ENCODE results near the gene FAM114A2. TPM values are rescaled to one million over a fixed set of nuclear protein-coding genes. Genes with fewer than 3 reads are reported as not detected.

Gene FAM114A2
- total RNA-seq, 2 experiments from 2014 or later, result 22.3 to 27.0 TPM

DNA sequence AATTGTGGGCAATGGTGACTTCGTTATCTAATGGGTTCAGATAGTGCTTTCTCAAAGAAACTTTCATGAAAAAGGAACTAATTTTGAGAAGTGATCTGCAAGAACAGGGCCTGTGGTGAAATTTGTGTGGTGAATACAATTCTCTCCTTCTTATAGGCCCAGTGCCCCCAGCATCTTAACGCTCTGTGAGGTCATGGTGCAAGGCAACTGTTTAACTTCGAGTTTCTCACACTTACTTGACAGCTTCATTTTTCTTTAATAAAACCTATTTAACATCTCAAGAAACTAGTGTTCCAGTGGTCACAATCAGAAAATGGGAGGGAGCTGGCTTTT, 69.2 kb downstream of the FAM114A2 start:
- Mint-ChIP-seq H3K4me3 (no peak overlapping the region), H3K27ac (no peak overlapping the region), H3K4me1 (no peaks in the 10 kb centered on the region), H3K27me3 (peaks cover 13% of the 10 kb centered on the region), H3K9me3 (ENCODE audit: low read depth) (no peaks in the 10 kb centered on the region), H3K36me3 (no peaks in the 10 kb centered on the region)
- CTCF ChIA-PET, result no interaction called here
- ATAC-seq, result no peak
- DNase-seq, result no peak

DNA sequence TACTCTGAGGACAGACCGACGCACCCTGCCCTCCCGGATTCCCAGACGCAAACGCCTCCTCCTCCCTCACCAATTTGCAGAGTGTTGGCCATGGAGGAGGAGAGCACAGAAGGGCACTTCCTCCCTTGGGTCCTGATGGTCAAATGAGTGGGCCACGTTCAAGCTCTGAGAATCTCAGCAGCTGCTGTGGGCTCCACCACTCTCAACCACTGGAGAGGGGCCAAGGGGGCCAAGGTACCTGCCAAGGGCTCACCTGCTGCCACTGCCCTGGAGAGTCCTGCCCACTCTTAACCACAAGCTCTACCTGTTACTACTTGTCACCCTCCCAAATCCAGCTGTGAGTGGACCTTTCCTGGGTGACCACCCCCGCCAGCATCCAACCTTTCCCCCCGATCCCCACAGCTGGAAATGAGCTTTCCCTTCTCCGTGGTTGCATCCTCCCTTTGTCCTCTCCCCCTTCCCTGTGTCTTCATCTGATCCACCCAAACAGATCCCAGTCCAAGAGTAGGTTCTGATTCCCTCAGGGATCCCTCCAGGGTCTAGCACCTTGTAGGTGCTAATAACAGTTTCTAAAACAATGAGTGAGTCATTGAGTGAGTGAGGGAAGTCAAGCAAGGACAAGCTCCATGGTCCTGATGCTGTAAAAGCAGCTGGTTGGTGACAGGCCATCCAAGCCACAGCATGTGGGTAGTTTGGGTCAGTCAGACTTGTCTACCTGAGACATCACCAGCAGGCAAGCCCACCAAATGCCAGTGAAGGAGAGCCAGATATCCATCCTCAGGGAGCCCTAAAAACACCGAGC, 69.7 kb downstream of the FAM114A2 start:
- no peak for DNase-seq
- H3K9me3 Mint-ChIP-seq (ENCODE audit: low read depth), result no peaks in the 10 kb centered on the region
- peaks cover 13% of the 10 kb centered on the region for H3K27me3 Mint-ChIP-seq
- H3K27ac Mint-ChIP-seq, result no peak overlapping the region
- no peaks in the 10 kb centered on the region for H3K36me3 Mint-ChIP-seq
- ATAC-seq, result no peak
- H3K4me3 Mint-ChIP-seq, result no peak overlapping the region
- no peaks in the 10 kb centered on the region for H3K4me1 Mint-ChIP-seq
- CTCF ChIA-PET, result no interaction called here

- peaks cover 13% of the 10 kb centered on the region for H3K27me3 Mint-ChIP-seq
- H3K9me3 Mint-ChIP-seq (ENCODE audit: low read depth), result no peaks in the 10 kb centered on the region
- no peak overlapping the region for H3K4me3 Mint-ChIP-seq
- no peaks in the 10 kb centered on the region for H3K36me3 Mint-ChIP-seq
- peaks cover 5% of the 10 kb centered on the region for H3K4me1 Mint-ChIP-seq
- CTCF ChIA-PET, result interaction anchor here (0.7 to 2.2 kb wide), 15 partner anchors 10 to 1433 kb away, joined by 3 to 19 read pairs (median 4); no protein-coding TSS in a partner anchor
- peak; percentile 56 for DNase-seq
- no peak overlapping the region for H3K27ac Mint-ChIP-seq
- peak; percentile 61 for ATAC-seq
Observed at GRCh38 chr5:153964880-153965645, 73.6 kb downstream of the FAM114A2 start.

DNA sequence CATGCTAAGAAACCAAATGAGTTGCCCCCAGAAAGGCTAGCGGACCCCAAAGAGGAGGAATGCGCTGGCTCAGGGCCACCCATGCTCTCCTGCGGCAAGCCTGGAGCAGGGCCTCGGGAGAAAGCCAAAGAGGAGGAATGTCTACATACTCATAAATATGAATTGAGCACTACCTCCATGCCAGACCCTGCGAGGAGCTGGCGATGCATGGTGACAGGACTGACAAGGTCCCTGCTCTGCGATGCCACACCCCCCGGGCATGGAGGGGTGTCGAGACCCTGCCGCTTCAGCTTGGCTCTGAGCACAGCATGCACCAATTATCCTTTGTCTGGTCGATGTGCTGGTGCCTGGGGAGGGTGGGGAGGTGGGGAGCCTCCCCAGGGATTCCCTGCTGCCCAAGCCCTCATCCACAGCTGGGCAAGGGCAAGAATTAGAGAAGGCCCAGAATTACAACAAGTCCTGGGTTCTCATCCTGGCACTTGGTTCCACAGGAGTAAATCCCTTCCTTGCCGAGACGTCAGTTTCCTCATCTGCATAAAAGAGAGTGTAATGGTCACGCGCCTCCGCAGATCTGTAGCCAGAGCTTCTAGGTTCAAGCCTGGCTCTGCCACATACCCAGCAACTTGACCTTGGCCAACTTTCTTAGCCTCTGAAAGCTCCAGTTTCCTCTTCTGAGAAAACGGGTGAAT, 74.4 kb downstream of the FAM114A2 start:
- no peak for ATAC-seq
- H3K4me1 Mint-ChIP-seq, result peaks cover 5% of the 10 kb centered on the region
- CTCF ChIA-PET, result interaction anchor here (0.7 to 2.2 kb wide), 13 partner anchors 11 to 1432 kb away, joined by 3 to 19 read pairs (median 4); no protein-coding TSS in a partner anchor

DNA sequence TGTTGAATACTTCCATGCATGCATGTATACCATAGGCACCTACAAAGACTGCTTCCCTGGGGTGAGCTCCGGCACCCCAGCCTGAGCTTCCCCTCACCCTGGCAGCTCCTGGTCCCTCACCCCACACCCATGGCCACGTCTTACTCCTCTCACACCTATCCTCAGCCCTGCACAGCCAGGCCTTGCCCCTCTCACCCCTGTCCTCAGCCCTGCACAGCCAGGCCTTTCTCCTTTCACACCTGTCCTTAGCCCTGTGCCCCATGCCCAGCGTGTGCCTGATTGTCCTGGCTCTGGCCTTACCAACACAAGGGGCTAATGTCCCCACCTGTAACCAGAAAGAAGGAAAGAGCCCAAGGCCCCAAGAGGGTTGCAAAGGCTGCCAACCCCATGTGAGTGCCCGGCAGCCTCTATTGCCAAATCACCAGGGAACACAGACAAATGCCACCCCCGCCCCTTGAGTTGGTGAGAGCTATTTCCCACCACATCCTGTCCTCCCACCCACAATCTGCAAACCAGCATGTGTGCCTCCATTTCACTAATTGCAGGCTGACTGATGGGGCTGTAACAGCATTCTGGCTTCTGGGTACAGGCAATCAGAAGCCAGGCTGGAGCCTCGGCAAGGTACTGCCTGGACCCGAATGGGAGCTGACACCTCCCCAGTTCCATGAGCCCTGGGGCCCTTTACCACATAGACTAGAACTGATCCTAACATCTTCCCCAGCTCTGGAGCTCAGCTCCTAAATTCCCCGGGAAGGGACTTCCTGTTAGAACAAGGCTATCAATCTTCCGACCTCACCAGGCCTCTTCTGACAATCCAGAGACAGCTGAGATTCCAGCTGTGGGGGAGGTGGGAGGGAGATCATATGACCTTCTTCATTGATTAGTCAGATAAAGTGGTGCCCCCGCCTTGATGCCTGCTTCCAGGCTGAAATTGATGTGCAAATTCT, 78.2 kb downstream of the FAM114A2 start:
- DNase-seq (peak; percentile 55), ATAC-seq (no peak)
- CTCF ChIA-PET, result interaction anchor here (1.1 to 1.5 kb wide), 2 partner anchors 33 to 1428 kb away, joined by 3 read pairs; no protein-coding TSS in a partner anchor
- peaks cover 5% of the 10 kb centered on the region for H3K4me1 Mint-ChIP-seq
- H3K4me3 Mint-ChIP-seq, result no peak overlapping the region
- H3K27me3 Mint-ChIP-seq, result peaks cover 10% of the 10 kb centered on the region
- H3K9me3 Mint-ChIP-seq (ENCODE audit: low read depth), result no peaks in the 10 kb centered on the region
- H3K27ac Mint-ChIP-seq, result no peak overlapping the region
- no peaks in the 10 kb centered on the region for H3K36me3 Mint-ChIP-seq

More for the DNA sequence above, 74.4 kb downstream of the FAM114A2 start:
- H3K36me3 Mint-ChIP-seq, result no peaks in the 10 kb centered on the region
- no peak overlapping the region for H3K4me3 Mint-ChIP-seq
- DNase-seq, result no peak
- H3K27me3 Mint-ChIP-seq, result peaks cover 17% of the 10 kb centered on the region
- H3K9me3 Mint-ChIP-seq (ENCODE audit: low read depth), result no peaks in the 10 kb centered on the region
- no peak overlapping the region for H3K27ac Mint-ChIP-seq

- ATAC-seq (no peak), DNase-seq (no peak)
- no peak overlapping the region for H3K27ac Mint-ChIP-seq
- peaks cover 5% of the 10 kb centered on the region for H3K4me1 Mint-ChIP-seq
- H3K4me3 Mint-ChIP-seq, result no peak overlapping the region
- no peaks in the 10 kb centered on the region for H3K9me3 Mint-ChIP-seq (ENCODE audit: low read depth)
- CTCF ChIA-PET, result interaction anchor here (1.0 to 1.5 kb wide), 3 partner anchors 8 to 1427 kb away, joined by 3 read pairs; no protein-coding TSS in a partner anchor
- no peaks in the 10 kb centered on the region for H3K36me3 Mint-ChIP-seq
- peaks cover 8% of the 10 kb centered on the region for H3K27me3 Mint-ChIP-seq
Observed at GRCh38 chr5:153959134-153959957, 79.4 kb downstream of the FAM114A2 start.

GRCh38 chr5:153957205-153957604, 81.5 kb downstream of the FAM114A2 start:
- Mint-ChIP-seq H3K9me3 (ENCODE audit: low read depth) (no peaks in the 10 kb centered on the region), H3K4me1 (peaks cover 5% of the 10 kb centered on the region), H3K4me3 (no peak overlapping the region), H3K27ac (no peak overlapping the region), H3K27me3 (peaks cover 8% of the 10 kb centered on the region), H3K36me3 (no peaks in the 10 kb centered on the region)
- CTCF ChIA-PET, result no interaction called here
- ATAC-seq (no peak), DNase-seq (no peak)

- no peak overlapping the region for H3K4me3 Mint-ChIP-seq
- no peak overlapping the region for H3K27ac Mint-ChIP-seq
- H3K4me1 Mint-ChIP-seq, result no peaks in the 10 kb centered on the region
- H3K9me3 Mint-ChIP-seq (ENCODE audit: low read depth), result no peaks in the 10 kb centered on the region
- H3K36me3 Mint-ChIP-seq, result no peaks in the 10 kb centered on the region
- ATAC-seq (no peak), DNase-seq (no peak)
- CTCF ChIA-PET, result no interaction called here
- peaks cover 2% of the 10 kb centered on the region for H3K27me3 Mint-ChIP-seq
Observed at GRCh38 chr5:153953411-153953810, 85.3 kb downstream of the FAM114A2 start.

DNA sequence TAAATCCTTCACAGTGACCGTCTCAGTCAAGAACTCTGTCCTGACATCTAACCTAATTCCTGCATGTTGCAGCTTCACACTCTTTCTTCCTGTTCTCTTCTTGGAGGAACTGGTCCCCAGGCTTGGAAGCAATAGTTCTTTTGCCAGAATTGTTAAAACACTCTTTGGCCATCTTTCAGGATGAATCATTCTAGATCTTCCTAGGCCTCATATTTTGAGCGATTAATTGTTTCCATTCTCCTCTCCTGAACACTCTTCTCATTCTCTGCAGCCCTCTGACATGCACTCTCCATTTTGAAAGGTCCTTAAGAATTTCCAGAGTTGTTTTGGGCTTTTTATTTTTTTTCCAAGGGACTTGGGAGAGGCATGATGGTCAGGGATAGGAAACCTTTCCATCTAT, 85.8 kb downstream of the FAM114A2 start:
- no peak for ATAC-seq
- Mint-ChIP-seq H3K9me3 (ENCODE audit: low read depth) (no peaks in the 10 kb centered on the region), H3K27ac (no peak overlapping the region), H3K4me1 (no peaks in the 10 kb centered on the region), H3K36me3 (no peaks in the 10 kb centered on the region), H3K27me3 (peaks cover 2% of the 10 kb centered on the region), H3K4me3 (no peak overlapping the region)
- DNase-seq, result no peak
- CTCF ChIA-PET, result no interaction called here

DNA sequence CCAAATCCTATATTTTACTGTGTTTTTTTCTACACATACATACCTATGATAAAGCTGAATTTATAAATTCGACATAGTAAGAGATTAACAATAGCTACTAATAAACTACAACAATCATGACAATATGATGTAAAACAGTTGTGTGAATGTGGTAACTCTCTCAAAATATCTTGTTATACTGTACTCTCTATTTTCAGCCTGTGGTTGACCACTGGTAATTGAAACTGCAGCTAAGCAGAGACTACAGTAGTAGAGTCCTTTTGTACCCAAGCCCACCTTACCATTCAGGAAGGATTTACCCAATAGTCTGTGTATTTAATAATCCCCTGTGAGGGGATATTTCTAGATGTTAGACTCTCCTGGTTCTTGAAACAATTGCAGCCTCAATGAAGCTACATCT, 86.7 kb downstream of the FAM114A2 start:
- CTCF ChIA-PET, result interaction anchor here (0.8 kb wide), 1 partner anchor 13 kb away, joined by 3 read pairs; no protein-coding TSS in a partner anchor
- Mint-ChIP-seq H3K27me3 (peaks cover 2% of the 10 kb centered on the region), H3K9me3 (ENCODE audit: low read depth) (no peaks in the 10 kb centered on the region), H3K4me3 (no peak overlapping the region), H3K4me1 (no peaks in the 10 kb centered on the region), H3K36me3 (no peaks in the 10 kb centered on the region), H3K27ac (no peak overlapping the region)
- ATAC-seq, result no peak
- no peak for DNase-seq

DNA sequence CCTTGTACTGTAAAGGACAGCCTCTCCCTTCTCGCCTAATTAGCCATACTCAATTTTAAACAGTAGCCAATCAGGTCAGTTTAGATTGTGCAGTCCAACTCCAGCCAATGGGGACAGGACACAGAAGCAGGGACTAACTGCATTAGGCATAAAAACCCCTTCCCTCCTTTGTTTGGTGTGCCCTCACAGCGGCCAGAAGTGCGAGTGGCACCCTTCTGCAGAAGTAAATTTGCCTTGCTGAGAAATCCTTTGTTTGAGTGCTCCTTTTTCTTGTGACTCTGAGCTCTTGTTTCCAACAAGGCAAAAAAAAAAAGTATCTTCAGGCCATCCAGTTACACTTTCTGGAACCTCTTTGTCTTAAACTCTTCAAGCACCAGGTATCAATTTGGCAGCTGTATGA, 97.4 kb downstream of the FAM114A2 start:
- Mint-ChIP-seq H3K4me3 (no peak overlapping the region), H3K9me3 (ENCODE audit: low read depth) (peaks cover 19% of the 10 kb centered on the region), H3K27ac (no peak overlapping the region), H3K36me3 (peaks cover 4% of the 10 kb centered on the region), H3K27me3 (no peaks in the 10 kb centered on the region), H3K4me1 (no peaks in the 10 kb centered on the region)
- ATAC-seq, result no peak
- no peak for DNase-seq
- CTCF ChIA-PET, result no interaction called here
